ENCODE results near the gene UCN3.
"Not testable (repeated sequence)": the region's sequence is repeated elsewhere in the genome, so short reads cannot be mapped to it uniquely, and the experiment has no call there.

The UCN3 gene

GRCh38 chr10:5404208-5405041 lies 39.7 kb downstream of the UCN3 start, which contains the start of gene TUBAL3:
Gene TUBAL3 (minus strand): TSS chr10:5404828. CDS start chr10:5404792, 36 bp downstream.
- DNase-seq (ENCODE audit: low read depth in 1 of 2, low spot score in 1 of 2) = no peak

GRCh38 chr10:5406918-5407317 lies 42.2 kb downstream of the UCN3 start:
- no peak for DNase-seq (ENCODE audit: low read depth in 1 of 2, low spot score in 1 of 2)

- DNase-seq (ENCODE audit: low read depth in 1 of 2, low spot score in 1 of 2) = not testable (repeated sequence)
Measured at GRCh38 chr10:5410787-5411186, 46.0 kb downstream of the UCN3 start.

- DNase-seq (ENCODE audit: low read depth in 1 of 2, low spot score in 1 of 2) = no peak
Measured at GRCh38 chr10:5411941-5412276, 47.1 kb downstream of the UCN3 start.

DNA sequence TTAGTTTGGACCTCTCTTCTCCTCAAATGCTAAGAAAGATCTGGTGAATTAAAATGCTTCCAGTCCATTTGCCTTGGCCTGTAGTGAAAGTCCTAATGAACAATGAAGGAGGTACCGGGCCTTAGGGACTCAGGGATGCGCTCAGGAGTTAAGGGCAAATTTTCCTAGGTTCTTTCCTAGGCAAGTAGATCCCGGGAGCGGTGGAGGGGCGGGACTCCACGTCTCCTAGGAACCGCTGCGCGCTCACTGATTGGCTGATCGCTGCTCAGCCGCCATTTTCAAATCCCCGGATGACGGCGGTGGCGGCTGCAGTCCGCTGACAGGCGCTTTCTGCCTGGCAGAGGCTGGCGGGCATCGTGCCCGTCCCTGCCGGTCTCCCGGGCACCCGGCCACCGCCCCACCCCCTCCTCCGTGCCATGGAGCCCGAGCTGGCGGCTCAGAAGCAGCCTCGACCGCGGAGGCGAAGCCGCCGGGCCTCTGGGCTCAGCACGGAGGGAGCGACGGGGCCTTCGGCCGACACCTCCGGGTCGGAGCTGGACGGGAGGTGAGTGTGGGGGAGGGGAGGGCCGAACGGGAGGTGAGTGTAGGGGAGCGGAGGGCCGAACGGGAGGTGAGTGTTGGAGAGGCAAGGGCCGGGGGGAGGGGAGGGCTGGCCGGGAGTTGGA lies 47.6 kb downstream of the UCN3 start, which contains the start of gene NET1:
Gene NET1, plus strand, starts transcription at position 281 of the 665 bp plus-strand sequence. Its CDS starts 136 bp downstream, at position 417.
- peak; percentile 51 to 55 for DNase-seq (ENCODE audit: low read depth in 1 of 2, low spot score in 1 of 2)

DNA sequence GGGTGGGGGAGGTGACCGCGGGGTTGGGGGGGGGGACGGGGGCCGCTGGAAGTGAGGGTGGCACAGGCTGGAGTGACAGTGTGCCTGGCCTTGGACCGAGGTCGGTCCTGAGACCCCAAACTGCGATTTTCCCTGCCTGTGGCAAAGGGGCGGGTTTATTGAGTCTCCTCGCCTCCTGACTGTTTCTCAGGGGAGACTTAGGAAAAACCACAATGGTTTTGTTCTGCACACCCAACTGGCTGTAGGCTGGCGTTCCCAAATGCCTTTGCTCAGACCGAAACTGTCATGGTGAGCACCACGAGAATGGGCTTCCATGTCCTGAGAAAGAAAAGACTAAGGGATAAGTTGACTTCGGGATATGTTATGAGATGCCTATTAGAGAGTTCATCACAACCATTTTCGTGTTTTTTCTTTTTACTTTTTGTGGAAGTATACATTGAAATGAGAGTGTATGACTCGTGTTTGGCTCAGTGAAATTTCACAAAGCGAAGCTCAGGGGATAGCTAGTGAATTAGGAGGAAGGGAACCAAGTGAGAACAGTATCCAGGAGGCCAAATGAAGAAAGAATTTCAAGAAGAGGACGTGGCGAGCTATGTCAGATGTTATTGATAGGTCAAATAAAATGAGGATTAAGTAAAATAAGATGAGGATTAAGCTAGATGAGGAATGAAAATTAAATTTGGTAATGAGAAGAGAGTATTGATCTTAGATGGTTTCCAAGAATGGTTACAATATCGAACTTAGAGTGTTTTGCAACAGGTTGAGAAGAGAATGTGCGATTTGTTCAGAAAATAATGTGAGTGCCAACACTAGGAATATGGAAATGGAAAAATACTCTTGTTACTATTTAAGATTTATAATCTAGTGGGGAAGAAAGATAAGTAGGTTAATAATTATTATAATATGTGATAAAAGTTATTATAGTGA lies 48.5 kb downstream of the UCN3 start:
- DNase-seq (ENCODE audit: low read depth in 1 of 2, low spot score in 1 of 2) = no peak

- DNase-seq (ENCODE audit: low read depth in 1 of 2, low spot score in 1 of 2) = no peak
Measured at GRCh38 chr10:5416981-5417380, 52.2 kb downstream of the UCN3 start.

DNA sequence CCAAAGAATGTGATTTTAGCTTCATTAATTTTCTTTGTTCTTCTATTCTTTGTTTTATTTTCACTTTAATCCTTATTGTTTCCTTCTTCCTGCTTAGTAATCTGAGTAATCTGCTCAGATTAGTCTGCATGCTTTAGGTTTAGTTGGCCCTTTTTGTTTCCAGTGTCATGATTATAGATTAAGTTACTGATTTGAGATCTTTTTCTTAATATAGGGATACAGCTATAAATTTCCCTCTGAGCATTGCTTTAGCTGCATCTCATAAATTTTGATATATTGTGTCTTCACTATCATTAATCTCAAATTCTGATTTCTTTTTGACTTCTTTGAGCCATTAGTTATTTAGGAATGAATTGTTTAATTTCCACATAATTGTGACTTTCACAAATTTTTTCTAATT lies 53.8 kb downstream of the UCN3 start:
- no peak for DNase-seq (ENCODE audit: low read depth in 1 of 2, low spot score in 1 of 2)

DNA sequence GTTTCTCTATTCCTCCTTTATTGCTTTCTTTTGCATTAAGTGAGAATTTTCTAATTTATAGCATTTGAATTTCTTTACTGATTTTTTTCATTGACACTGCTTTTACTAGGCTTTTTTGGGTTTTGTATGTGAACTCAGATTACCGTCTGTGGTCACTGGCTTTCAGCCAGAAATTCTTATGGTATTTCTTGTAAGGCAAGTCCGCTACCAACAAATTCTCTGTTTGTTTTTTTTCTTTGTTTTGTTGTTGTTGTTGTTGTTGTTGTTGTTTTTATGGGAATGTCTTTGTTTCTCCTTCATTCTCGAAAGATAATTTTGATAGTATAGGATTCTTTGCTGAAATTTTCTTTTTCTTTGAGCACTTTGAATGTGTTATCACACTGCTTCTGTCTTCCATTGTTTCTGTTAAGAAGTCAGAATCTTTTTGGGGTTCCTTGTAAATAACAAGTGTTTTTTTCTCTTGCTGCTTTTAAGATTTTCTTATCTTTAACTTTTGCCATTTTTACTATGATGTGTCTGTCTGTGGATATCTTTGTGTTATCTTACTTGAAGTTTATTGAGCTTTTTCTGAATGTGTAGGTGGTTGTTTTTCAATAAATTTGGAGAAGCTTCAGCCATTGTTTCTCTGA lies 54.8 kb downstream of the UCN3 start:
- DNase-seq (ENCODE audit: low read depth in 1 of 2, low spot score in 1 of 2) = no peak

DNA sequence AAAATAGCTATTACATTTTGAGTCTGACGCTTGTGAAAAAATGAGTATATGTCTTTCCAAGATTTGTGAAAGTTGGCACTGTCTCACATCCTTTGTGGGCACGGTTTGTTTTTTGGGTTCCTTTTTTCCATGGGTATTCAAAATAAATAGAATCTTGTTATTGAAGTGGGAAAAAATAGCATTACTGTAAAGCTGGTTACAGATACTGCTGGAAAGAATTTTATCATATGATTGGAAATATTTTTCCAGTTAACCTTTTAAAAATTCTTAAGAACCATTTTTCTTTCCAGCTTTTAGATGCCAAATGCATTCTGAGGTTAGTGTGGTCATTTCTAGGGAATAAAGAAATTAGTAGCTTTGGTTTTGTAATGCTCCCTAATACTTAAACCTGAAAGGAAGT lies 59.0 kb downstream of the UCN3 start:
- DNase-seq (ENCODE audit: low read depth in 1 of 2, low spot score in 1 of 2) = no peak

All from activated CD4-positive, alpha-beta T cell treated with anti-CD3 and anti-CD28 coated beads, Interleukin-2, amount 50 U/mL, for 24 hours (primary cell).